HL-60/S4 (cell line): Measurements from ENCODE around the gene DISP2.

Experiments
- in situ Hi-C: fragments of 300-500 bp; cut with MboI; formaldehyde crosslinking; loops from 2 replicates; pipeline ENCODE4 v1.14.3; 2022; ENCODE audit warnings: low sequenced_read_pairs

The DISP2 gene

GRCh38 chr15:40342416-40343320, 15.4 kb upstream of the DISP2 start:
- in situ Hi-C loops = no loop called here

- in situ Hi-C loops = no loop called here
Measured at GRCh38 chr15:40343512-40343911, 14.5 kb upstream of the DISP2 start.

GRCh38 chr15:40344217-40344616, 13.8 kb upstream of the DISP2 start:
- in situ Hi-C loops = no loop called here

GRCh38 chr15:40344631-40345120, 13.3 kb upstream of the DISP2 start:
- in situ Hi-C loops = no loop called here

GRCh38 chr15:40345225-40345866, 12.7 kb upstream of the DISP2 start:
- in situ Hi-C loops = no loop called here

GRCh38 chr15:40345867-40346578, 12.0 kb upstream of the DISP2 start:
- in situ Hi-C loops = no loop called here

GRCh38 chr15:40346579-40347558, 11.2 kb upstream of the DISP2 start:
- in situ Hi-C loops = no loop called here

GRCh38 chr15:40347559-40348473, 10.2 kb upstream of the DISP2 start:
- in situ Hi-C loops = no loop called here

- in situ Hi-C loops = no loop called here
Measured at GRCh38 chr15:40348474-40348870, 9.5 kb upstream of the DISP2 start.

- in situ Hi-C loops = no loop called here
Measured at GRCh38 chr15:40349163-40349562, 8.9 kb upstream of the DISP2 start.

- in situ Hi-C loops = no loop called here
Measured at GRCh38 chr15:40352281-40352901, 5.6 kb upstream of the DISP2 start.

GRCh38 chr15:40353697-40354096, 4.3 kb upstream of the DISP2 start:
- in situ Hi-C loops = no loop called here

- in situ Hi-C loops = no loop called here
Measured at GRCh38 chr15:40354408-40355171, 3.4 kb upstream of the DISP2 start.

GRCh38 chr15:40355976-40356585, 1.9 kb upstream of the DISP2 start:
- in situ Hi-C loops = no loop called here

GRCh38 chr15:40357246-40357645, 773 bp upstream of the DISP2 start:
- in situ Hi-C loops = no loop called here

- in situ Hi-C loops = no loop called here
Measured at GRCh38 chr15:40358471-40359353, 693 bp downstream of the DISP2 start.

GRCh38 chr15:40360015-40360414, 2.0 kb downstream of the DISP2 start:
- in situ Hi-C loops = no loop called here
